Vagina (tissue), 2 donors: ENCODE results near the gene ENTPD8. TPM values are rescaled to one million over a fixed set of nuclear protein-coding genes. Genes with fewer than 3 reads are reported as not detected.

Experiments used
- DNase-seq, 2 donors: peaks; one replicate each; pipeline ENCODE4 v3.0.0-alpha.2; 2017; ENCODE audit errors: extremely low spot score in 2 of 2
- H3K27ac ChIP-seq: fragments of 200-600 bp; sonication (generic); one replicate; pipeline ENCODE4 v1.5.1; 2019
- H3K27me3 ChIP-seq: fragments of 200-600 bp; sonication (generic); one replicate; pipeline ENCODE4 v1.5.1; 2019
- H3K36me3 ChIP-seq, 2 donors: fragments of 200-600 bp; sonication (generic); one replicate each; pipeline ENCODE4 v1.5.1; 2017 to 2019
- H3K4me1 ChIP-seq: fragments of 200-600 bp; sonication (generic); one replicate; pipeline ENCODE4 v1.5.1; 2019
- H3K4me3 ChIP-seq, 2 donors: fragments of 200-600 bp; sonication (generic); 1 replicate in 1 of 2; 2 replicates in 1 of 2; pipeline ENCODE4 v1.5.1; 2016 to 2019
- H3K9me3 ChIP-seq: fragments of 200-600 bp; sonication (generic); one replicate; pipeline ENCODE4 v1.5.1; 2019
- POLR2A ChIP-seq, 2 donors: fragments of 450-650 bp; IDR thresholded peaks; one replicate each; pipeline ENCODE4 v1.6.1; 2017; ENCODE audit warnings: antibody characterized with exemption in 2 of 2, mild to moderate bottlenecking in 2 of 2, moderate library complexity in 2 of 2
- POLR2AphosphoS5 ChIP-seq, 2 donors: sonication (generic); formaldehyde crosslinking; IDR thresholded peaks; one replicate each; pipeline ENCODE4 v1.9.0; 2017; ENCODE audit warnings: antibody characterized with exemption in 2 of 2, mild to moderate bottlenecking in 2 of 2, low read depth in 1 of 2; ENCODE audit not compliant: insufficient read depth in 1 of 2
- intact Hi-C: fragments of 100-400 bp; cut with DNase I; formaldehyde crosslinking; loops from one replicate; pipeline ENCODE4 v1.15.1; 2023
- total RNA-seq: library from RNA; depleted of rRNA; stranded (reverse); fragments of >200 nt; gene quantifications from one replicate; pipeline ENCODE4 v1.2.3, GENCODE V29; 2016
- TF ChIP-seq, protein P1 (sequence below), 3 experiments: fragments of 450-650 bp in 2 of 3; fragments of 200-600 bp in 1 of 3; sonication (generic) in 1 of 3; IDR thresholded peaks; one replicate each; pipeline ENCODE4 v1.5.1; 2017 to 2019; ENCODE audit warnings: antibody characterized with exemption in 3 of 3, mild to moderate bottlenecking in 2 of 3, moderate library complexity in 2 of 3

Gene ENTPD8
- total RNA-seq, 1 donor from 2014 or later, result not detected

DNA sequence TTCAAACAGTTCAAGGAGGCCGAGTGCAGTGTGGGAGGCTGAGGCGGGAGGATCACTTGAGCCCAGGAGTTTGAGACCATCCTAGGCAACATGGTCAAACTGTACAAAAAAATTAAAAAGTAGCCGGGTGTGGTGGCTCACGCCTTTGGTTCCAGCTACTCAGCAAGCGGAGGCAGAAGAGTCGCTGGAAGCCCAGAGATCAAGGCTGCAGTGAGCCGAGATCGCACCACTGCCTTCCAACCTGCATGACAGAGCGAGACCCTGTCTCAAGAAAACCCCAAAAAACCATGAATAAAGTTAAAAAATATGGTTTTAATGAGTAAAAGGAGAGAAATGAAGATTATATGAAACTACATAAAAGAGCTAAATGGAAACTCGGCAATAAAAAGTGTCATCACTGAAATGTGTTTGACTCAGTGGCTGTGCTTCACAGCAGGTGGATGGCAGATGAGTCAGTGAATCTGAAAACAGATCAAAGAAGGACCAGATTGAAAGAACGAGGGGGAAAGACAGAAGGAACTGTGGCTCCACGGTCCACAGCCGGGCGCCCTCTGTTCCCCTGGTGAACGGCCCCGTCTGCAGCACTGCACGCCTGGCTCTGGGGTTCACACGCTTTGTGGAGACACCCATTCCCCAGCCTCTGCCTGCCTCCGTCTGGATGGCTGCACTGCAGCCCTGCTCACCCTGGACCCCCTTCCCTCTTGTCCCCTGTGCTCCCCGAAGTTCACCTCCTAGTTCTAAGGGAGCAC, 43.3 kb downstream of the ENTPD8 start:
- Histone ChIP-seq H3K36me3 (no peaks in the 10 kb centered on the region), H3K27ac (no peak overlapping the region)
- DNase-seq, result no peak

DNA sequence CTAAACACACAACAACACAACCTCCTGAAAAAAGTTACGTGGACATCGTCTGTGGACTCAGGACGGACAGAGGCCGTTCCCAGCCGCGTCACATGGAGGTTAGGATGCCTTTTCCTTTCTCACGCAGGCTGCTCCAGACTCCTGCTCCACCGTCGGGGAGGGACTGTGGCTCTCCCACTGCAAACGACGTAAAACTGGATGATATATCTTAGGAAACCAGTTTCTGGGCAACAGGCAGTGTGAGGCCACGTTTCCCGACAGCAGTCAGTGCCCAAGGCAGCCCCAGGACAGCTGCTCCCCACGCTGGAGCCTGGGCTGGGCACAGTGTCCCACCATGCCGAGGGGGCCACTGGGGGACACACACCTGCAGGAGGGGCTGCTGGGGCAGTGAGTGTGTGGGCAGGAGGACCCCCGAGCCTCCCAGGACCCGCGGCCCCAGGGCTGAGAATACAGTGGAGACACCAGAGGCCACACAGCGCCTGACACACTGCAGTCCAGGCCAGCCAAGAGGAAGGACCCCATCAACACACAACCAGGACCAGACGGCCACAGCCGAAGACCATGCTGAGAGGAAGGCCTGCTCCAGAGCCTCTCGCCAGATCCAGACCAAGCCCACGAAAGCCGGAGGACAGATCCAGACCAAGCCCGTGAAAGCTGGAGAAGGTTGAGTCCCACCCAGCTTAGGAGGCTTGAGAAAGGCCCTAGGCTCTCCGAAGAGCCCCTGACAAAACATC, 44.4 kb downstream of the ENTPD8 start:
- H3K4me1 ChIP-seq, result no peaks in the 10 kb centered on the region
- no peaks in the 10 kb centered on the region for H3K9me3 ChIP-seq
- intact Hi-C loops, result no loop called here
- H3K4me3 ChIP-seq, result no peak overlapping the region
- TF ChIP-seq POLR2A (IDR thresholded peaks at IDR 0.05), result no peak
- TF ChIP-seq, protein P1, sequence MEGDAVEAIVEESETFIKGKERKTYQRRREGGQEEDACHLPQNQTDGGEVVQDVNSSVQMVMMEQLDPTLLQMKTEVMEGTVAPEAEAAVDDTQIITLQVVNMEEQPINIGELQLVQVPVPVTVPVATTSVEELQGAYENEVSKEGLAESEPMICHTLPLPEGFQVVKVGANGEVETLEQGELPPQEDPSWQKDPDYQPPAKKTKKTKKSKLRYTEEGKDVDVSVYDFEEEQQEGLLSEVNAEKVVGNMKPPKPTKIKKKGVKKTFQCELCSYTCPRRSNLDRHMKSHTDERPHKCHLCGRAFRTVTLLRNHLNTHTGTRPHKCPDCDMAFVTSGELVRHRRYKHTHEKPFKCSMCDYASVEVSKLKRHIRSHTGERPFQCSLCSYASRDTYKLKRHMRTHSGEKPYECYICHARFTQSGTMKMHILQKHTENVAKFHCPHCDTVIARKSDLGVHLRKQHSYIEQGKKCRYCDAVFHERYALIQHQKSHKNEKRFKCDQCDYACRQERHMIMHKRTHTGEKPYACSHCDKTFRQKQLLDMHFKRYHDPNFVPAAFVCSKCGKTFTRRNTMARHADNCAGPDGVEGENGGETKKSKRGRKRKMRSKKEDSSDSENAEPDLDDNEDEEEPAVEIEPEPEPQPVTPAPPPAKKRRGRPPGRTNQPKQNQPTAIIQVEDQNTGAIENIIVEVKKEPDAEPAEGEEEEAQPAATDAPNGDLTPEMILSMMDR (IDR thresholded peaks at IDR 0.05), result no peak
- no peak for TF ChIP-seq POLR2AphosphoS5 (IDR thresholded peaks at IDR 0.05; ENCODE audit: insufficient read depth in 1 of 2, low read depth in 1 of 2)
- H3K36me3 ChIP-seq, result peaks cover 0 to 5% of the 10 kb centered on the region in 2 donors
- DNase-seq, result no peak
- no peak overlapping the region for H3K27ac ChIP-seq
- H3K27me3 ChIP-seq, result no peaks in the 10 kb centered on the region

More for the DNA sequence above, 43.3 kb downstream of the ENTPD8 start:
- H3K9me3 ChIP-seq, result no peaks in the 10 kb centered on the region
- no peak overlapping the region for H3K4me3 ChIP-seq
- TF ChIP-seq POLR2A (IDR thresholded peaks at IDR 0.05) (no peak), POLR2AphosphoS5 (IDR thresholded peaks at IDR 0.05; ENCODE audit: insufficient read depth in 1 of 2, low read depth in 1 of 2) (no peak)
- TF ChIP-seq, protein P1 (IDR thresholded peaks at IDR 0.05), result no peak
- intact Hi-C loops, result no loop called here
- no peaks in the 10 kb centered on the region for H3K4me1 ChIP-seq
- no peaks in the 10 kb centered on the region for H3K27me3 ChIP-seq

DNA sequence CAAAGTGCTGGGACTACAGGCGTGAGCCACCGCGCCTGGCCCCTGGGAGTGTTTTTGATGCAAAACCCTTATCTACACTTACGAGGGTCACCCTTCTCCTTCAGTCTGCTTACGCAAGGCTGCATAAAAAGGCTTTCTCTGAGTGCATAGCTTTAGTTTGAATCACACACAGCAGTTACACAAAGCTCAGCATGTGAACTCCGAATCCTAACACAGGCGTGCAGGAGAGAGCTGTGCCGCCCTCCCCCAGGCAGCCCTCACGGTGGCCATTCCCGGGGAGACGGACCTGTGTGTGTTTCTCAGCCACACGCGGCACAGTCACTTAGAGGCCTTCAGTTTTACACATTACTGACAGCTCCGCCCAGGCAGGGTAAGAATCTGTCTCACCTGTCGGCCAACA, 44.9 kb downstream of the ENTPD8 start:
- Histone ChIP-seq H3K27me3 (no peaks in the 10 kb centered on the region), H3K4me3 (no peak overlapping the region), H3K9me3 (no peaks in the 10 kb centered on the region), H3K36me3 (peaks cover 0 to 5% of the 10 kb centered on the region in 2 donors), H3K4me1 (no peaks in the 10 kb centered on the region), H3K27ac (no peak overlapping the region)
- TF ChIP-seq POLR2AphosphoS5 (IDR thresholded peaks at IDR 0.05; ENCODE audit: insufficient read depth in 1 of 2, low read depth in 1 of 2) (no peak), POLR2A (IDR thresholded peaks at IDR 0.05) (no peak)
- TF ChIP-seq, protein P1 (IDR thresholded peaks at IDR 0.05), result no peak
- no peak for DNase-seq
- intact Hi-C loops, result no loop called here

DNA sequence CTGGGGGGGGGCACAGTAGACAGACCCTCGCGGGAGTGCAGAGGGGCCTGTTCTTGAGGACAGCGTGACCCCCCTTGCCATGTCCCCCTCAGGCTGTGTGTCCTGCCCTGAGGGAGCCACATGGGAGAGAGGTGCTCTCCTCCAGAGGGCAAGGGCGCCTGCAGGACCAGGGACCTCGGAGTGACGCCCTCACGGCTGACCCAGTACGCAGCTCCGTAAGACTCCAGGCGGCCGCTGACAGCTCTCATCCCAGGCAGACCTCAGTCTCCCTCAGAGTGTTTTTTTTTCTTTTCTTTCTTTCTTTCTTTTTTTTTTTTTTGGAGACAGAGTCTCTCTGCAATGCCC, 45.5 kb downstream of the ENTPD8 start:
- TF ChIP-seq POLR2AphosphoS5 (IDR thresholded peaks at IDR 0.05; ENCODE audit: insufficient read depth in 1 of 2, low read depth in 1 of 2) (no peak), POLR2A (IDR thresholded peaks at IDR 0.05) (no peak)
- TF ChIP-seq, protein P1 (IDR thresholded peaks at IDR 0.05), result no peak
- Histone ChIP-seq H3K4me1 (no peaks in the 10 kb centered on the region), H3K4me3 (no peak overlapping the region), H3K27ac (no peak overlapping the region), H3K27me3 (no peaks in the 10 kb centered on the region), H3K9me3 (no peaks in the 10 kb centered on the region), H3K36me3 (peaks cover 0 to 5% of the 10 kb centered on the region in 2 donors)
- DNase-seq, result no peak
- intact Hi-C loops, result no loop called here
